ENCODE data around the gene CTDNEP1.

The CTDNEP1 gene

DNA sequence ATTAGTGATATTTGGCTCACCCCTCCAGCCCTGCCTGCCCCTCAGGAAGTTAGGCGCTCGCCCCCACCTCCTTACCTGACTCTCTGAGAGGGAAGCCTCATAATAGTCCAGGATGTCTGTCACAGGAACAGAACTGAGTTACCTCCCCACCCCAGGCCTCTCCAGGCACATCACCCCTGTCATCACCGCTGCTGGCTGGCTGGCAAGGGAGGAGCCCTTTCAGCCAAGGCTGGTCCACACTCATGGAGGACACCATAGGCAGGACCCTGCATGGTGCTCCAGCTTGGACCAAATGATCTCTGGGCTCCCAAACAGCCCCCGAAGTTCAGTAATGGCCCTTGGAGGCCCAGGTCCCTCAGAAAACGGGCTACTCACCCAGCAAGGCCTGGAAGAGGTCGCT, 33.4 kb downstream of the CTDNEP1 start:
- H3K36me3 ChIP-seq (ENCODE audit: control insufficient read depth, insufficient read depth, low read length), result peaks cover 23% of the 10 kb centered on the region
- H3K9me3 ChIP-seq (ENCODE audit: control insufficient read depth, insufficient read depth, low read depth, low read length), result no peaks in the 10 kb centered on the region
- peaks cover 47% of the 10 kb centered on the region for H3K4me1 ChIP-seq (ENCODE audit: control insufficient read depth, insufficient read depth, low read length)
- no peak overlapping the region for H3K9ac ChIP-seq (ENCODE audit: low read length)
- peak overlapping the region; percentile 54 for H3K4me3 ChIP-seq (ENCODE audit: low read depth, low read length)
- no peaks in the 10 kb centered on the region for H3K27me3 ChIP-seq (ENCODE audit: control insufficient read depth, insufficient read depth, low read length)
- no peak overlapping the region for H3K27ac ChIP-seq (ENCODE audit: low read depth, low read length)

DNA sequence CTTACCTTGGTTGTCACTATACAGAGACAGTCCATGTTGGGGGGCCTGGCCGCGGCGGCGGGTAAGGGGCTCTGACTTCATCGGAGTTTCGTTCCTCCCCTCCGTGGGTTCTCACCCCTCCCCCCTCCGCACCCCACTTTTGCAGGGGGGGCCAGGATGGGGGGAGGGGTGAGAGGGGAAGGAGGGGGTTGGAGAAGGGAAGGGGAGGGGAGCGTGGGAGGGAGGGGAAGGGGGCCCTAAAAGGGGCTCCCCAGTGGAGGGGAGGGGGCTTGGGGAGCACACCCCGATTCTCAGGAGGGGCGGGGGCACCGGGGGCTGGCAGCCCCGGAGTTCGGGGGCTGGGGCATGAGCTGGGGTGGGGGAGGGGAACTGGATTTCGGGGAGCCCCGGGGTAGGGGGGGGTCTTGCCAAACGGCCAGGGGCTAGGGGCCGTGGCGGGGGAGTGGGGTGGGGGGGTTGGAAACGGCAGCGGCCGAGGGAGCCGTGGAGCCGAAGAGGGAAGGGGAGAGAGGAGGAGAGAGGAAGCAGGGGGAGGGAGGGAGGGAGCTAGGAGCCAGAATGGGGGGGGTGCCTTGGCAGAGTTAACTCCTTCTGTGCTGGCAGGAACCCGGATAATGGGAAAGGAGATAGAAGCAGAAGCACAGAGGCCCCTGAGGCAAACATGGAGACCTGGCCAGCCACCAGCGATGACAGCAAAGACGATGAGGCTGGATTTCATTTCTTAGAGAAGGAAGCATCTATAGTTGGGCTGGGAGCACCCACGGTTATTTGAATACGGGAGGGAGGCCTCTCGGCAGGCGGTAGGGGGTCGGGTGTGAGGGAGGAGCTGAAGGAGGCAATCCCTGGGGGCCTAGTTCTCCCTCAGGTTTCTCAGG, 34.2 kb downstream of the CTDNEP1 start:
- Histone ChIP-seq H3K27me3 (ENCODE audit: control insufficient read depth, insufficient read depth, low read length) (no peaks in the 10 kb centered on the region), H3K4me3 (ENCODE audit: low read depth, low read length) (peak overlapping the region; percentile 54), H3K27ac (ENCODE audit: low read depth, low read length) (no peak overlapping the region), H3K36me3 (ENCODE audit: control insufficient read depth, insufficient read depth, low read length) (peaks cover 15% of the 10 kb centered on the region), H3K9ac (ENCODE audit: low read length) (peak overlapping the region; percentile 38), H3K9me3 (ENCODE audit: control insufficient read depth, insufficient read depth, low read depth, low read length) (no peaks in the 10 kb centered on the region), H3K4me1 (ENCODE audit: control insufficient read depth, insufficient read depth, low read length) (peaks cover 48% of the 10 kb centered on the region)

GRCh38 chr17:7216242-7217112, 35.1 kb downstream of the CTDNEP1 start:
- peak overlapping the region; percentile 18 for H3K9ac ChIP-seq (ENCODE audit: low read length)
- peaks cover 54% of the 10 kb centered on the region for H3K4me1 ChIP-seq (ENCODE audit: control insufficient read depth, insufficient read depth, low read length)
- no peaks in the 10 kb centered on the region for H3K9me3 ChIP-seq (ENCODE audit: control insufficient read depth, insufficient read depth, low read depth, low read length)
- peak overlapping the region; percentile 52 for H3K4me3 ChIP-seq (ENCODE audit: low read depth, low read length)
- H3K27ac ChIP-seq (ENCODE audit: low read depth, low read length), result no peak overlapping the region
- H3K36me3 ChIP-seq (ENCODE audit: control insufficient read depth, insufficient read depth, low read length), result peaks cover 6% of the 10 kb centered on the region
- no peaks in the 10 kb centered on the region for H3K27me3 ChIP-seq (ENCODE audit: control insufficient read depth, insufficient read depth, low read length)

DNA sequence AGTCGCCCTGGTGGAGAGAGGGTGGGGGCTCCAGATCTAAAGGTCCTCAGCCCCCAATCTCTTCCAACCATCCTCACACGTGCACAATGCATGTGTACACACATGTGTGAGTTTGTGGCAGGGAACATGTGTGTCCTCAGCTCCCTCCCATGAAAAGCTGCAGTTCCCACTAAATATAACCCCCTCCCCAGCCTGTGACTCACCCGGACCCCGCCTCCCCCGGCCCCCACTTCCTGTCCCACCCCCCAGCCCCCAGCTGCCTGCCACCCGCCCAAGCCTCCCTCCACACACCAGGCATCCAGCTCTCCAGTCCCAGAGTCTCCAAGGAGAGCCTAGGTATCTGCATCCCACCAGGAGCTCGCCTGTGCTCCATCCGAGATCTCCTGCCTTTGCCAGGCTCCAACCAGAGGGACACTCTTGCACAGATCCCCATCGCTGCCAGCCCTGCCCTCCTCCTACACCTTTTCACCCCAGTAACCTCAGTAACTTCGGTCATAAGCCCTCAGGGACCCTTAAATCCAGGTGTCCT, 35.8 kb downstream of the CTDNEP1 start:
- Histone ChIP-seq H3K9ac (ENCODE audit: low read length) (peak overlapping the region; percentile 59), H3K4me3 (ENCODE audit: low read depth, low read length) (peak overlapping the region; percentile 69), H3K9me3 (ENCODE audit: control insufficient read depth, insufficient read depth, low read depth, low read length) (no peaks in the 10 kb centered on the region), H3K4me1 (ENCODE audit: control insufficient read depth, insufficient read depth, low read length) (peaks cover 52% of the 10 kb centered on the region), H3K36me3 (ENCODE audit: control insufficient read depth, insufficient read depth, low read length) (no peaks in the 10 kb centered on the region), H3K27ac (ENCODE audit: low read depth, low read length) (peak overlapping the region; percentile 28; the same call in 1 of the 2 replicates), H3K27me3 (ENCODE audit: control insufficient read depth, insufficient read depth, low read length) (no peaks in the 10 kb centered on the region)

GRCh38 chr17:7215136-7215638, 36.3 kb downstream of the CTDNEP1 start:
- peak overlapping the region; percentile 59 for H3K9ac ChIP-seq (ENCODE audit: low read length)
- H3K4me3 ChIP-seq (ENCODE audit: low read depth, low read length), result peak overlapping the region; percentile 69
- H3K36me3 ChIP-seq (ENCODE audit: control insufficient read depth, insufficient read depth, low read length), result no peaks in the 10 kb centered on the region
- no peaks in the 10 kb centered on the region for H3K27me3 ChIP-seq (ENCODE audit: control insufficient read depth, insufficient read depth, low read length)
- H3K4me1 ChIP-seq (ENCODE audit: control insufficient read depth, insufficient read depth, low read length), result peaks cover 54% of the 10 kb centered on the region
- peak overlapping the region; percentile 28; the same call in 1 of the 2 replicates for H3K27ac ChIP-seq (ENCODE audit: low read depth, low read length)
- no peaks in the 10 kb centered on the region for H3K9me3 ChIP-seq (ENCODE audit: control insufficient read depth, insufficient read depth, low read depth, low read length)

GRCh38 chr17:7214300-7215135, 37.0 kb downstream of the CTDNEP1 start:
- H3K9ac ChIP-seq (ENCODE audit: low read length), result peak overlapping the region; percentile 69
- peaks cover 53% of the 10 kb centered on the region for H3K4me1 ChIP-seq (ENCODE audit: control insufficient read depth, insufficient read depth, low read length)

GRCh38 chr17:7213895-7214299, 37.6 kb downstream of the CTDNEP1 start:
- H3K36me3 ChIP-seq (ENCODE audit: control insufficient read depth, insufficient read depth, low read length), result no peaks in the 10 kb centered on the region
- H3K4me1 ChIP-seq (ENCODE audit: control insufficient read depth, insufficient read depth, low read length), result peaks cover 52% of the 10 kb centered on the region
- peak overlapping the region; percentile 61 for H3K4me3 ChIP-seq (ENCODE audit: low read depth, low read length)
- peak overlapping the region; percentile 77; the same call in 1 of the 2 replicates for H3K27ac ChIP-seq (ENCODE audit: low read depth, low read length)
- H3K9me3 ChIP-seq (ENCODE audit: control insufficient read depth, insufficient read depth, low read depth, low read length), result no peaks in the 10 kb centered on the region
- peak overlapping the region; percentile 52 for H3K9ac ChIP-seq (ENCODE audit: low read length)
- H3K27me3 ChIP-seq (ENCODE audit: control insufficient read depth, insufficient read depth, low read length), result no peaks in the 10 kb centered on the region

More at GRCh38 chr17:7214300-7215135, 37.0 kb downstream of the CTDNEP1 start:
- Histone ChIP-seq H3K36me3 (ENCODE audit: control insufficient read depth, insufficient read depth, low read length) (no peaks in the 10 kb centered on the region), H3K4me3 (ENCODE audit: low read depth, low read length) (peak overlapping the region; percentile 69), H3K27ac (ENCODE audit: low read depth, low read length) (peak overlapping the region; percentile 77), H3K9me3 (ENCODE audit: control insufficient read depth, insufficient read depth, low read depth, low read length) (no peaks in the 10 kb centered on the region), H3K27me3 (ENCODE audit: control insufficient read depth, insufficient read depth, low read length) (no peaks in the 10 kb centered on the region)

DNA sequence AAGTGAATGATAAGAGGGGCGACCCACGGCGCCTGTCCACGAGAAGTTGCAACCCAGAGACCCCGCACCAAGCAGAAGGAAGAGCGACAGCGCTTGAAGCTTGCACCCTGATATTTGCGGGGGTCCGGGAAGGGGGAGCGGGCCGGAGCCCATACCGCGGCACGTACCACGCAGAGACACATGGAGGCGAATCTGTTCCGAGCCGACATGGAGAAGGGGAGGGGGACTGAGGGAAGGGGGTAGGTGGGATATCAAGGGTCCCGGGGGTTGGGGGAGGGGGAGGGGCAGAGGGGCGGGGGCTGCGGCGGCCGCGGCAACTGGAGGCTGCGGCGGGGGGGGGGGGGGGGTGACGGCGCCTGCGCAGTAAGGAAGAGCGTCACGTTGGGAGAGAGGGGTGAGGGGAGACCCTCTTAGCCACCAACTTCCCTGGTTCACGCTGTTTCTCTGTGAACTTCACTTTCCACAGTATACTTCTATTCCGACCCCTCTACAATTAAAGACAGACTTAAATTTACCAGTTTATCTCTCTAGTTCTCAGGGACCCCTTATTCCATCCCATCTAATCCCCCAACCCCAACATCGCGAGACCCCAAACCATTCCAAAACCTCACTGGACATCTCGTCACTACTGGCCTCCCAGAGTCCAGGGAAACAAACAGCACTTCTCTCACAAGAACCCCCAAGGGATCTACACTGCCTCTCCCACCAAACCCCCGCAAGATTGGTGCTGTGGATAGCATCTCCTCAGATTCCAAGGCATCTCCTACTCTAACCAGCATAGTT, 39.9 kb downstream of the CTDNEP1 start:
- Histone ChIP-seq H3K9ac (ENCODE audit: low read length) (peak overlapping the region; percentile 28), H3K27ac (ENCODE audit: low read depth, low read length) (no peak overlapping the region), H3K4me3 (ENCODE audit: low read depth, low read length) (peak overlapping the region; percentile 64), H3K27me3 (ENCODE audit: control insufficient read depth, insufficient read depth, low read length) (no peaks in the 10 kb centered on the region; the same call in 1 of the 2 replicates), H3K36me3 (ENCODE audit: control insufficient read depth, insufficient read depth, low read length) (no peaks in the 10 kb centered on the region), H3K9me3 (ENCODE audit: control insufficient read depth, insufficient read depth, low read depth, low read length) (no peaks in the 10 kb centered on the region), H3K4me1 (ENCODE audit: control insufficient read depth, insufficient read depth, low read length) (peaks cover 53% of the 10 kb centered on the region)

- no peak overlapping the region for H3K27ac ChIP-seq (ENCODE audit: low read depth, low read length)
- no peaks in the 10 kb centered on the region for H3K9me3 ChIP-seq (ENCODE audit: control insufficient read depth, insufficient read depth, low read depth, low read length)
- H3K4me1 ChIP-seq (ENCODE audit: control insufficient read depth, insufficient read depth, low read length), result peaks cover 41% of the 10 kb centered on the region
- H3K27me3 ChIP-seq (ENCODE audit: control insufficient read depth, insufficient read depth, low read length), result no peaks in the 10 kb centered on the region; the same call in 1 of the 2 replicates
- H3K4me3 ChIP-seq (ENCODE audit: low read depth, low read length), result peak overlapping the region; percentile 42
- H3K9ac ChIP-seq (ENCODE audit: low read length), result no peak overlapping the region
- peaks cover 1% of the 10 kb centered on the region; the same call in 1 of the 2 replicates for H3K36me3 ChIP-seq (ENCODE audit: control insufficient read depth, insufficient read depth, low read length)
Measured at GRCh38 chr17:7208754-7209460, 42.6 kb downstream of the CTDNEP1 start.

All from HUES6 (cell line).